Neutrophil (primary cell): ENCODE measurements around the gene TNNC1.

Source experiments
- H3K27ac ChIP-seq: fragments of 200-600 bp; sonication (generic); 2 replicates; pipeline ENCODE4 v1.5.1; 2016; ENCODE audit warnings: mild to moderate bottlenecking, moderate library complexity
- H3K27me3 ChIP-seq: fragments of 200-600 bp; sonication (generic); 2 replicates; pipeline ENCODE4 v1.6.0; 2016; ENCODE audit warnings: mild to moderate bottlenecking
- H3K36me3 ChIP-seq: fragments of 200-600 bp; sonication (generic); 2 replicates; pipeline ENCODE4 v1.5.1; 2017
- H3K4me1 ChIP-seq, 2 experiments: fragments of 200-600 bp in 1 of 2; sonication (generic) in 1 of 2; 1 replicate in 1 of 2; 2 replicates in 1 of 2; pipeline versions ENCODE4 v1.5.1 to v1.6.1; 2013 to 2016; ENCODE audit warnings: low read depth in 1 of 2, low read length in 1 of 2, mild to moderate bottlenecking in 1 of 2, moderate library complexity in 1 of 2; ENCODE audit not compliant: control insufficient read depth in 1 of 2, insufficient read depth in 1 of 2
- H3K4me3 ChIP-seq, 2 experiments: fragments of 200-600 bp in 1 of 2; sonication (generic) in 1 of 2; 1 replicate in 1 of 2; 2 replicates in 1 of 2; pipeline ENCODE4 v1.5.1; 2013 to 2016; ENCODE audit warnings: low read depth in 1 of 2, low read length in 1 of 2, mild to moderate bottlenecking in 1 of 2, moderate library complexity in 1 of 2
- H3K9me3 ChIP-seq: fragments of 200-600 bp; sonication (generic); 2 replicates; pipeline ENCODE4 v1.5.1; 2016
- CTCF ChIP-seq: fragments of 200-600 bp; sonication (generic); IDR thresholded peaks from 2 replicates; pipeline ENCODE4 v1.5.1; 2016; ENCODE audit warnings: antibody characterized with exemption

Gene TNNC1

GRCh38 chr3:52432691-52433141 is 21.1 kb downstream of the TNNC1 start:
- Histone ChIP-seq H3K36me3 (no peaks in the 10 kb centered on the region), H3K27ac (no peak overlapping the region), H3K27me3 (peaks cover 18% of the 10 kb centered on the region), H3K4me3 (no peak overlapping the region), H3K4me1 (no peaks in the 10 kb centered on the region), H3K9me3 (no peaks in the 10 kb centered on the region)
- TF ChIP-seq CTCF: no peak

GRCh38 chr3:52432225-52432624 is 21.6 kb downstream of the TNNC1 start:
- Histone ChIP-seq H3K36me3 (no peaks in the 10 kb centered on the region), H3K9me3 (no peaks in the 10 kb centered on the region), H3K27me3 (peaks cover 18% of the 10 kb centered on the region), H3K4me1 (no peaks in the 10 kb centered on the region), H3K4me3 (no peak overlapping the region), H3K27ac (no peak overlapping the region)
- no peak for TF ChIP-seq CTCF

- Histone ChIP-seq H3K9me3 (no peaks in the 10 kb centered on the region), H3K4me3 (no peak overlapping the region), H3K36me3 (no peaks in the 10 kb centered on the region), H3K4me1 (no peaks in the 10 kb centered on the region), H3K27me3 (peaks cover 18% of the 10 kb centered on the region), H3K27ac (no peak overlapping the region)
- no peak for TF ChIP-seq CTCF
These were observed 22.2 kb downstream of the TNNC1 start for GRCh38 chr3:52431459-52432223.

GRCh38 chr3:52430416-52430810 is 23.4 kb downstream of the TNNC1 start:
- Histone ChIP-seq H3K27me3 (peaks cover 18% of the 10 kb centered on the region), H3K27ac (no peak overlapping the region), H3K9me3 (no peaks in the 10 kb centered on the region), H3K4me1 (no peaks in the 10 kb centered on the region), H3K36me3 (no peaks in the 10 kb centered on the region), H3K4me3 (no peak overlapping the region)
- TF ChIP-seq CTCF: no peak

GRCh38 chr3:52429779-52430415 is 23.9 kb downstream of the TNNC1 start:
- no peak overlapping the region for H3K27ac ChIP-seq
- H3K36me3 ChIP-seq: no peaks in the 10 kb centered on the region
- H3K9me3 ChIP-seq: no peaks in the 10 kb centered on the region
- H3K4me1 ChIP-seq: no peaks in the 10 kb centered on the region
- H3K27me3 ChIP-seq: peaks cover 18% of the 10 kb centered on the region
- no peak for TF ChIP-seq CTCF
- no peak overlapping the region for H3K4me3 ChIP-seq
